CD4-positive, alpha-beta T cell treated with Interleukin-15 for 4 hours (primary cell): ENCODE results near the gene LRRC2.
"Not testable (repeated sequence)": the region's sequence is repeated elsewhere in the genome, so short reads cannot be mapped to it uniquely, and the experiment has no call there.

Source experiments
- DNase-seq: peaks from one replicate; pipeline ENCODE4 v3.0.0-alpha.2; 2020; ENCODE audit warnings: low spot score

The LRRC2 gene

DNA sequence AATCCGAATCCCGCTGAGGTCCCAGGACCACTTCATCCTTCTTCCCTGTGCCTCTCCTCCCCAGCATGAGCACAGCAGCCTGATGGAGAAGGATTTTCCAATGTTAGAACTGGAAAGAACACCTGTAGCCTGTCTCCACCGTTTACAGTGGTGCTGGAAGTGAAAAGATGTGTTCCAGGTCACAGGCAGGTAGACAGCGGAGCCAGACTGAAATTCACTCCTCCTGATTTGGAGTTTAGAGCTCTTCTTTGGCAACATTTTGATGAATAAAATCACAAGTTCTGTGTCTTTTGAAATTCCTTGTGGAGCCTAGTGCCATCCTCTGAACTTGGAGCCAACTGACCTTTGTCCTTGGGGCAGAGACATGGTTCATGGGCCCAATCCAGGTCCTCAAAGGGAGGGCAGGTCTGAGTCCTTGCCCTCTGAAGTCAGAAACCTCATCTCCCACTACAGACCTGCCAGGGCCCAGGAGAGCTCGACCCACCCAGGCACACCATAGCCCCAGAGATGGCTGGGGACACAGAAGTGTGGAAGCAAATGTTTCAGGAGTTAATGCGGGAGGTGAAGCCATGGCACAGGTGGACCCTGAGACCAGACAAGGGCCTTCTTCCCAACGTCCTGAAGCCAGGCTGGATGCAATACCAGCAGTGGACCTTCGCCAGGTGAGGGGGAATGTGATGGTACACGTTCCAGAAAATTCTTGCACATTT, 68.4 kb downstream of the LRRC2 start, which contains the start of gene RTP3:
TSS of gene RTP3 (plus strand) at position 421 of the 710 bp plus-strand sequence. CDS start at position 508, 87 bp downstream.
- no peak for DNase-seq

DNA sequence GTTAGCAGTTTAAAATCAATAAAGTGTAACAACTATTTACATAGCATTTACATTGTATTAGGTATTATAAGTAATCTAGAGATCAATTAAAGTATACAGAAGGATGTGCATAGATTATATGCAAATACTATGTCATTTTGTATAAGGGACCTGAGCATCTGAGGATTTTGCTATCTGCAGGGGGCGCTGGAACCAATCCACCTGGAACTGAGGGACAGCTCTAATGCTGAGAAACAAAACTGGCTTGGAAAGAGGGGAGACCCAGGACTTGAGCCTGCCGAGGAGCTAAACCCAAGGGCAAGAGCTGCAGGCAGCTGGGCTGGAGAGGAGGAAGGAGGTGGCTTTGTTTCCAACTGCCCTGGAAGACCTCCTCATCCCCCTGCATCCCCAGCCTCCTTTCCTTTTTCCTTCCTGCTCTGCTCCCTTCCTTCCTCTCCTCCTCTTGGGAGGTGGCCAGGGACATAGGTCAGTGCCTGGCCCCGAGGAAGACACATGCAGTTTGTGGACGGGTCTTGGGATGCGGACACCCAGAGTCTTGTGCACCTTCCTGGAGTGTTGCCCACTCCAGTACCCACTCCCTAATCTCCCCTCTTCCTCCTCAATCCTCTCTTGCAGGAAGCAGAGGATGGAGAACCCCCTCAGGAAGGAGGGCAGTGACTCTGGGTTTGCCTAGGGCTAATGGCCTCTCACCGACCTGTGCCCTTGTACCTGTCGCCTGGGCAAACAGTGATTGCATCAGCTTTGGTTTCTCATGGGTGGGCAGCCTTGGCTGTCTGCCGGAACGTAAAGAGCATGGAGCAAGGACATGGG, 69.2 kb downstream of the LRRC2 start:
- DNase-seq: peak; percentile 59

DNA sequence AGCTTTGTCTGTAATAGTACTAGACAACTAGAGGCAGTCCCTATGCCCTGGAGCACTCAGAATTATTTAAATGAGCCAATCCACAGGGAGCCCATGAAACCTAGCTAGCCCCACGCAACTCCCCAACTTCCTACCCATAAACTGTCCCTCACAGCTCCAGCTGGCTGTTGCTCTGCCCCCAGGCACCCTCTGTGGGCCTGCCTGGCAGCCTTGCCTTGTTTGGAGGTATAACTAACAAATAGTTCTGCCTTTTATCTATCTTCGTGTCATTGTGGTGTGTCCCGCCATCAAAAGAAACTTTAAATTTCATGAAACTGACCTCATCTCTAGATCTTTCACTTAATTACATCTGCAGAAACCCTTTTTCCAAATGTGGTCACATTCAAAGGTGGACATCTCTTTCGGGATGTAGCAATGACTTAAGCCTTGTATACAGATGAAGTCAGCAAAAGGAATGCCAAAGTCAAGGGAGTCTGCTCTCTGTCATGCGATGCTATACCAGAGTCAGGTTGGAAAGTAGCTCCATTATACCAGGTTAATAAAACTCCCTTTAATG, 70.1 kb downstream of the LRRC2 start:
- DNase-seq: no peak

DNA sequence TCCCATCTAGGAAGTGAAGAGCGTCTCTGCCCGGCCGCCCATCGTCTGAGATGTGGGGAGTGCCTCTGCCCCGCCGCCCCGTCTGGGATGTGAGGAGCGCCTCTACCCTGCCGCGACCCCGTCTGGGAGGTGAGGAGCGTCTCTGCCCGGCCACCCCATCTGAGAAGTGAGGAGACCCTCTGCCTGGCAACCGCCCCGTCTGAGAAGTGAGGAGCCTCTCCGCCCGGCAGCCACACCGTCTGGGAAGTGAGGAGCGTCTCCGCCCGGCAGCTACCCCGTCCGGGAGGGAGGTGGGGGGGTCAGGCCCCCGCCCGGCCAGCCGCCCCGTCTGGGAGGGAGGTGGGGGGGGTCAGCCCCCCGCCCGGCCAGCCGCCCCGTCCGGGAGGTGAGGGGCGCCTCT, 71.6 kb downstream of the LRRC2 start:
- not testable (repeated sequence) for DNase-seq

DNA sequence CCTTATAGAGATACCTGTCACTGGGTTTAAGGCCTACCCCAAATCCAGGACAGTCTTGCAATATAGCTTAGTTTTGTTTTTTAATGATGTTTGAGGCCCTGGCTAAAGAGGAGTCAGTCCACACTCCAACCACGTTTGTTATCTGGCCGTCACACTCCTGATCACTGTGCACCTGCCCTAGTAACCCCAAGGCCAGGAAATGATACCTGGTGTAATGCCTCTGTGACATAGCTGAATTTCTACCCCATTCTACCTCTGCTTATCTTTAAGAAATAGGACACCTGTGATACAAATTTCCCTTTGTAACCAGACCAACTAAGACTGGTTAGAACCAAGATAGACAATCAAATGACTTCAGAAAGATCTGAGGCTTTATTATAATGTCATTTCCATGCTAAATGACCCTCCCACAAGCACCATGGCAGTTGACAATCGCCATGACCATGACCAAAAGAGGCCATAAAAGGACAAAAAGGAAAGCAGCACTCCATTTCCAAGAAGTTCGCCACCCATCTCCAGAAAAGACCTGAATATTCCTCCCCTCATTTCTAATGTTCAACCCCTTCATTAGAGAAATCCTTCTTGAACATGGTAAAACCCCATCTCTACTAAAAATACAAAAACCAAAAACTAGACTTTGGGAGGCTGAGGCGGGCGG, 73.1 kb downstream of the LRRC2 start:
- DNase-seq: no peak

DNA sequence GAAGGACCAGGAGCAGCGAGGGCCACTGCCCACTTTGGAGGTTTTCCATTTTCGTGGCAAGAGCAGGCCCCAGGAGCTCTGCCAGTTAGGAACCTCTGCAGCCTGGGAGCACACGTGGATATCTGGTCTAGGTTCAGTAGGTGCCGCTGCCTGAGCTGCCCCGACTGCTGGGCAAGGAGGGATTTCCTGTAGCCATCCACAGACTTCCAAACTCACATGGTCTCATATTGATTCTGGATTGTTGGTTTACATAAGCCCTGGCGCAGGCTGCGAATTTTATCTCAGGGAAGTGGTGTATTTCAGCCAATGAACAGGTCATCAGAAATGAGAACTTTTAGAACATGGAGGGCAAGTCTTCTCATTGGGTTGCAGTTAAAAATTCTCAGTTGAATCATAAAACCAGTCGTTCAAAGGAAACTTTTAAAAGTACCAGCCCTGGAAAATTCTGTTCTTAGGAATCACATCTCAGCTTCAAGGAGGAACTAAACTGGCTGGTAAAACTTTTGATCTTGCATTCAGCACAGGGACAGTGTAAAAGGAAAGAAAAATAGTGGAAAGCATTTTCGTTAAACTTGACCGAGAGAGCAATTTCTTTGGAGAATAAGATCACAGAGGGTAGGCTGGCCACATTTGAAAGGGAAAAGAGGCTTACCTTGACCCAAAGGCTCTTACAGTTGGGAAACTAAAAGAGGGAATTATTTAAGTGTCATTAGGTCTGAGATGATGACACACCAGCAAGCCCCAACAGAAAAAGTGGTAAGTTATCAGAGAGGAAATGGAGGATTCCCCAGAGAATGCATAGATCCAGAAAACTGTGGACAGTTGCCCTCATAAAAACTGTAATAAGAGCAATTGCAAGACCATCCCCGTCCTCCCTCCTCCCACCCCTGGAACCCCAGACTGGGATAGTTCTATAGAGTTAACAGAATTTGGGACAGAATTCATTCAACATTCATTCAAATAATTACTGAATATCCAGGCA, 74.7 kb downstream of the LRRC2 start:
- no peak for DNase-seq

DNA sequence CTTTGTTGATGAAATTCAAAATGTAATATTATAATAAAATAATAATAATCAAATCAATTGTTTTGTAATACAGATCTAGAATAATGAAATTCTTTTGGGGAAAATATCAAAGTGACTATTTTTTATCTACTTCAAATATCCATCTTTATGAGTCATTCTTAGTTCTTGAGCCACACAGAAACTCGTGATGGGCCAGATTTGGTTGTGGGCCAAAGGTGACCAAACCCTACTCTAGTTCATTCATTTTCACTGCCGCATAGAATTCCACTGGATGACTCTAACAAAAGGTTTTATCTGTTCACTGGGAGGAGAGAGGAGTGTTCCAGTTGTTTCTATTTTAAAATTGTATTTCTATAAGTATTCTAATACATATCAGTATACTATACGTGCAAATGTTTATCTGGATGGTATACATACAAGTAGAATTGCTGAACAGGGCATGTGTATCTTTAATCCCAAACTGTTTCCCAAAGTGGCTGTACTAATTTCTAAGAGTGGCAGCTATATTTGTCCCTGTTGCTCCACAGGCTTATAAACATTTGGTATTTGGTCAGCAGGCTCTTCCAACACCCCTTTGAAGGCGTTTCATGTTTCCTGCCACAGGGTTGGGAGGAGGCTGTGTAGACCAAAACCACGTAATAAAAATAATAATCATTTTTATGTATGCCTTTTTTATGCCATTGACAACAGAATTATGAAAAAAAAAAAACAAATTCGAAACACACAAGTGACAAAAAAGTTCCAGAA, 75.6 kb downstream of the LRRC2 start:
- DNase-seq: no peak

DNA sequence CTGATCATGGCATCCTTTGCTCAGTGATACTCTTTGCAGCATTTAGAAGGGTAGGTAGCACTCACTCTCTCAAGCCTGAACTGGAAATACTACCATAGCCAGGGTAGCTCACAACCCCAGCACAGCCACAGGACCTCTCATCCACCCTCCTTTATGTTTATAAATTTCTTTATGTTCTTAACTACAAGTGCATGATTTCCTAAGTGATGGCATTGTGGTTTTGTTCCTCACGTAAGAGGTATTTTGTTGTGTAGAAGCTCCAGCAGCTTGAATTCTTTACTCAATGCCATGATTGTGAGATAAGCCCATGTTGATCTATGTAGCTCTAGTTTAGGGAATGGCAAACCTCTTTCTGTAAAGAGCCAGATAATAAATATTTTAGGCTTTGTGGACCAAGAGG, 76.2 kb downstream of the LRRC2 start:
- DNase-seq: no peak

DNA sequence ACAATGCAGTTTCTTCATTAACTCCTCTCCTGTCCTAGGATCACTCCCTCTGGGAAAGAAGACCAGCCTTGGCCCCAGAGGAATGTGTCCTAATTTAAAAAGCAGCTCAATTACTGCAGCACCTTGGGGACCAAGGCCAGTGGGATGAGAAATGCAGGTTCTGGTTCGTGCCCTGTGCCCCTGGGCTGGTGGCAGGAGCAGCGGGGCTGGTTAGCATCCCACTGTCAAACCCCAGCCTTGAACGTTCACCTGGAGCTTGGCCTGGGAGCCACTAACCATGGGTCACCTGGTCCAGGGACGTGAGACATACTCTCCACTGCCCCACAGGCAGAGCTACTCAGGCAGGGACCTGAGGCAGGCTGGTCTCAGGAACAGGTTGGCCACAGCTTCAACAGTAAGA, 76.7 kb downstream of the LRRC2 start:
- DNase-seq: no peak

DNA sequence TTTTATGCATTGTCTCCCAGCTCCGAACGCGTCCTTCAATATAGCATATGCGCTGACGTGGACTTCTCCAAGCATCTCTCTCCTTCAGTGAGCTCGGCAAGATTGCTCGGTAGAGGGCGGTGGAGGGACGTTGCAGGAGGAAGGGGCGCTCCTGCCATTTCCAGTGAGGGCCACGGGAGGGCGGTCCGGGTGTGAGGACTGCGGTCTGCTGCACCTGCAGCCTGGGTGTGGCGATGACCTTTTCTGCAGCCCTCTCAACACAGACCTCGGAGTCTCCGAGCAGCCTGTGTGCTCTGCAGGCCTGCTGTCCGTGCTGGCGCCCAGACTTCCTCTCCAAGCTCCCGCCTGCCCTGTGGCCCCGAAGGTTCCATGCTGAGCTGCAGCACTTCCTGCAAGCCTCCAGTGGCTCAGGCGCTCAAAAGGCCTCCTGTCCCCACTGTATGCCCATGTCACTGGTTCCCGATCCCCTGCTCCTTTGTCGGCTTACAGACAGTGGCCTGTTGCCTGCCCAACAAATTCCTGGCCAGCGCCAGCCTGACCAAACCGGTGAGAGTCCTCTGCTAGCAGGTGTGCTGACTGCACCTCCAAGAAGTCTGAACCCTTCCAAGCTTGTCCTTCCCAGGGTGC, 77.3 kb downstream of the LRRC2 start:
- DNase-seq: peak; percentile 93

DNA sequence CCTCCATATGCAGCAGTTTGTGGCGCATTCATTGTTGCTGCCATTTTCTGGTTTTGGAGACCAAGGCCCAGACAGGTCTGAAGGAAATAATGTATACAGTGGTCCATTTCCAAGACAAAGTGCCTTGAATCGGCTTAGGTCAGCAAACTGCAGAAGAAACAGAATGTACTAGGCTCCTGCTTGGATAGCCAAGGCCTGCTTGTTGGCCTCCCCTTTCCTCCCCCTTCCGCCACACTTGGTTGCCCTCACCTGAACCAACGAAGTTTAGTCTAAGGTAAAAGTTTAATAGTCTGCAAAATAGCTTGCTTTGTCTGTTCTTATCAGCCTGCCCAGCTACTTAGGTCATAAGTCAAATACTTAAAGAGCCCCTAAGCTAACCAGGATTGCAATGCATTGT, 80.3 kb downstream of the LRRC2 start:
- no peak for DNase-seq

DNA sequence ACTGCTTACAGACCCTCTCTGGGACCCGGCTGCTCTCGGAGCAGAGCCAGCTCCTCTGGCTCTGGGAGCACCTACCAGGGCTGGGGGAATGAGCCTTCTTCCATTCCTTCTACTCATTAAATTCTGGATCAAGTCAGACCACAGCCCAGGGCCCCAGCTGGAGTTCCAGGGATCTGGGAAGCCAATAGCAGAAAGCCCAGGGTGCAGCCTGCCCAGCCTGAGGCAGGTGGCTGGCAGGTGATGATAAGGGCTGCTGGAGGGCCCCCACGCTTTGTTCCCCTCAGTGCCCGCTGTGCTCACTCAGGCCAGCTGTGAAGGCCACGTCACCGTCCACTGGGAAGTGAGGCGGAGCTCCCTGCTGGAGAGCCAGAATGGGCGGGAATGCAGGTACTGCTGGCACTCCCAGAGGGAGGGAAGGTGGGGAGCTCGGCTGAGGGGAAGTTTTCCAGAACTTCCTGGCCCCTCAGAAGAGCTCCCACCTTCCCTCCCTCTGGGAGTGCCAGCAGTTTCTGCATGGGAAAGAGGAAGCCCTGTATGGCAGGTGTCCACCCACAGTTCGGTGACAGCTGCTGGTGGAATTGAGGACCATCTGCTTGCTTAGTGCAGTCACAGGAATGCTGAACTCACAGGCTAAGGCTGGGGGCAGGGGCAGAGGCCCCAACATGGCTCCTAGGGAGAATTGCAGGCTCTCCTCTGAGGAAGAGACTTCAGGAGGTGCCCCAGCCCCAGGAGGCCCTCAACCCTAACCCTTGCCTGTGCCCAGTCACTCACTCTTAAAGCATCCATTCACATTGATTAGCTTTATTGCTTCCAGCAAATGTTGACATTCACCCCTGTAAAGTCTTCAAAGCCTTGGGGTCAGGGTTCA, 81.0 kb downstream of the LRRC2 start:
- no peak for DNase-seq

DNA sequence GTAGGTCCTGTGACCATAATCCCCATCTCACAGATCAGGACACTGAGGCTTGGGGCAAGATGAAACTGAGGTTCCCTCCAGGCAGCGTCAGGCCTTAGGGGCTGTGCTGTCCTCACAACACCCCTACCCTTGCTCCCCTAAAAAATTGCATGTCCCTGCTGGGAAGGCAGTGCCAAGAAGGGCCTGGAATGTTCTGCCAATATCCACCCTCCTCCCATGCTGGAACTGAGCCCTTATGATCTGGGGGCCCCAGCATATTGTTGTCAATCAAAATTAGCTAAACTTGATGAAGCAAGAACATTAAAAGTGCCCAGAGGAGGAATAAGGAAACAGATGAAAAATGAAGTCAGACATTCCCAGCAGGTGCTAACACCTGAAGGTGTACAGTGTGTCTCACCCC, 81.7 kb downstream of the LRRC2 start:
- no peak for DNase-seq

DNA sequence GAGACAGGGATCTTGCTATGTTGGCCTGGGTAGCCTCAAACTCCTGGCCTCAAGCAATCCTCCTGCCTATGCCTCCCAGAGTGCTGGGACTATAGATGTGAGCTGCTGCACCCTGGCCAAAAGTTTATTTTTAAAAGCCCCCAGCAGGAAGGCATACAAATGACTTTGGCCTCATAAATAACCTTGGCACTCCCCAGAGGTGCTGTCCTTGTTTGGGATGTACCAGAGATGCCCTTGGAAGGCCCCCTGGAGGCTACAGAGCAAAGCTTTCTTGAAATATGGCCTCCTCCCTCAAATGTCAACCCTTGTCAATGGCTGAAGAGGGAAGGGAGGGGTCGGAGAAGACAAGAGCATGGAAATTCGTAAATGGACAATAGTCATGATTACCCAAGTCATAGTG, 82.3 kb downstream of the LRRC2 start:
- DNase-seq: no peak

DNA sequence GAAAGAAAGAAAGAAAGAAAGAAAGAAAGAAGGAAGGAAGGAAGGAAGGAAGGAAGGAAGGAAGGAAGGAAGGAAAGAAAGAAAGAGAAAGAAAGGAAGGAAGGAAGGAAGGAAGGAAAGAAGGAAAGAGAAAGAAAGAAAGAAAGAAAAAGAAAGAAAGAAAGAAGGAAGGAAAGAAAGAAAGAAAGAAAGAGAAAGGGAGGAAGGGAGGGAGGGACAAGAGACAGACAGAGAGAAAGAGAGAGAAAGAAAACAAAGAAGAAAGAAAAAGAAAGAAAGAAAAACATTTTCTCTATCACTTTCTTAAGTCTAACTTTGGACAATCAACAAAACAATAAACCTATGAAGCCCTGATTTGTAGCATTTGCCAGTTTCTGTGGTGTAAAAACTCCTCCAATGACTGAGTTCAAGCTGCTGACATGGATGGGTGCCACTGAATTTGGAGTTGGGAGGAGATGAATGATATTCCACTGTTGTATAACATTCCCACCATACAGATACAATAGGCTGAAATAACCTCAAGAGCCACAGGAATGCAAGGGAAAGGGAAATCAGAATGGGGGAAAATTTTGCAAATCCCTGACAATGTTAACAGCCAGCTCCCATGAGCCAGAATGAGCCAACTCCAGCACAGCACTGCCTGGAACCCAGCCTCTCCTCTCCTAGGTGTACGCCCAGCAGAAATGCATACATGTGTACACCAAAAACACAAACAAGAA, 83.3 kb downstream of the LRRC2 start:
- no peak for DNase-seq

DNA sequence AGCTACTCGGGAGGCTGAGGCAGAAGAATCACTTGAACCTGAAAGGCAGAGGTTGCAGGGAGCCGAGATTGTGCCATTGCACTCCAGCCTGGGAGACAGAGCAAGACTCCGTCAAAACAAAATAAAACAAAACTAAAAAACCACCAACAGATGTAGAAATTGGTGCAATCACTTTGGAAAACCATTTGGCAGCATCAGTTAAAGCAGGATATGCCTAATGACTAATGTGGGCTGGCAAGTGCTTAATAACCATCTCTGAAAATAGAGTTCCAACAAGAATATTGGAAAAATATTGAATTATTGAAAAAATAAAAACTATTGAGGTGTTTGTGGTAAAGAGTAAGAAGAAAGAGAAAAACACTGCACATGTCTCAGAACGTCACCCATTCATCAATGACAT, 84.5 kb downstream of the LRRC2 start:
- no peak for DNase-seq

DNA sequence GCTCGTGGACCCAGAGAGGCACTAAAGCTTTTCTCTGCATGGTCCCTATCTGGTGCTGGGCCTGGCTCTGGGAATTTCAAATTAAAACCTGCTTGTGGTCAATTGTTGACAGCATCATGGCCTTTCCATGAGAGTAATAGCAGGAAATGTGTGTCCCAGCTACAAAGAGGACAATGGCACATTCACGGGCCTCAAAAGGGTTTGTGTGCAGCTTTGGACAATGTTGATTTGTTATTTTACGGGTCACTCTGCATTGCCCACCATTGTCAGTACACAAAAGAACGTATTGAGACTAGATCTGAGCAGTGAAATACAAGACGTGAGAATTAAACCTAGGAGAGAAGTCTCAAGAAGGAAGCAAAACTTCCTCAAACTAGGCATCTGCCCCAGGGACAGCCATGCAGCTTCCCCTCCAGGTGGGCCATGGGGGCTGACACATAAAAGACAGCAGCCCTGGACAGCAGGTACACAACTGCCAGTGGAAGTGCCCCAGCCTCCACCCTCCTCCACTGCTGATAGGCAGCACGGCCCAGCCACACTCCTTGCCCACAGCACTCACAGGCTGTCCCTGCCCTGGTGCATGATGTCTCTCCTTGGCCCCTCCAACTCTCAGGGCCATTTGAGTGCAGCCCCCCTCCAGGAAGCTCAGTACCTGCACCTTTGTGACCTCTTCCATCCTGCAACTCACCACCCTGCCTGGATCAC, 85.5 kb downstream of the LRRC2 start:
- DNase-seq: no peak

DNA sequence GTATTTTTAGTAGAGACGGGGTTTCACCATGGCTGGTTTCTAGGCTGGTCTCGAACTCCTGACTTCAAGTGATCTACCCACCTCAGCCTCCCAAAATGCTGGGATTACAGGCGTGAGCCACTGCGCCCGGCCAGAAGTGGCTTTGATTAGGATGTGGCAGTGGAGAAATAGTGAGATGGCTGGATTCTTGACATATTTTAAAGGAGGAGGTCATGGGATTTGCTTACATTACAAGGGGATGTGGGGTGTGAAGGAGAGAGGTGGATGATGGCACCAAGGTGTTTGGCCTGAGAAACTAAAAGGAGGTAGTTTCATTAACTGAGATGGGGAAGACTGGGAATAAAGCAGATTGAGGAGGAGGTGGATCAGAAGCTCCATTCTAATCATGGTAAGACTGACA, 86.4 kb downstream of the LRRC2 start:
- DNase-seq: no peak
